NCI-H1417 treated with DMSO at 0.1 percent for 48 hours (cell line): ENCODE results near the gene AGBL4.
"Not testable (repeated sequence)": the region's sequence is repeated elsewhere in the genome, so short reads cannot be mapped to it uniquely, and the experiment has no call there.

Experiments used
- DNase-seq: peaks from one replicate; lab custom pipeline; 2025; lab: John Stamatoyannopoulos, UW

The AGBL4 gene

GRCh38 chr1:50023292-50024159 is at the start of gene AGBL4:
AGBL4 (minus strand) TSS chr1:50023954.
- no peak for DNase-seq

DNA sequence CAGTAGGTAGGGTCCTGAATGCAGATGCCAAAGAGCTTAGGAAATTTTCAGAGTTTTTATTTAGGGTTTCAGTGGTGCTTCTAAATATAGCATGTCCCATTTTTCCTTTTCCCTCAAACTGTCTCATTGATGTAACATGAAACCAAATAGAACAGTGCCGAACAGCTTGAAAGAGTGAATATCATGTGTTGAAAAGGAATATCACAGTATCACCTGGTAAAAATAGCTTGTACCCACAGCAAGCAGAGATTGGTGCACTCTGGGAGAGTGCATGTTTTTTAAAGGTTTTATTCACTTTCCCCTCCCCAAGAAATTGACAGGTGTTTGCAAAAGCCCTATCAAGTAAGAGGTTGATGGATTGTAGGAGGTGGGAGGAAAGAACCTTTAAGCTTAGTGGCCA is 43.1 kb upstream of the AGBL4 start:
- DNase-seq = no peak

- DNase-seq = no peak
Measured at GRCh38 chr1:50060279-50060678, 36.5 kb upstream of the AGBL4 start.

GRCh38 chr1:50048791-50049190 is 25.0 kb upstream of the AGBL4 start:
- DNase-seq = no peak

DNA sequence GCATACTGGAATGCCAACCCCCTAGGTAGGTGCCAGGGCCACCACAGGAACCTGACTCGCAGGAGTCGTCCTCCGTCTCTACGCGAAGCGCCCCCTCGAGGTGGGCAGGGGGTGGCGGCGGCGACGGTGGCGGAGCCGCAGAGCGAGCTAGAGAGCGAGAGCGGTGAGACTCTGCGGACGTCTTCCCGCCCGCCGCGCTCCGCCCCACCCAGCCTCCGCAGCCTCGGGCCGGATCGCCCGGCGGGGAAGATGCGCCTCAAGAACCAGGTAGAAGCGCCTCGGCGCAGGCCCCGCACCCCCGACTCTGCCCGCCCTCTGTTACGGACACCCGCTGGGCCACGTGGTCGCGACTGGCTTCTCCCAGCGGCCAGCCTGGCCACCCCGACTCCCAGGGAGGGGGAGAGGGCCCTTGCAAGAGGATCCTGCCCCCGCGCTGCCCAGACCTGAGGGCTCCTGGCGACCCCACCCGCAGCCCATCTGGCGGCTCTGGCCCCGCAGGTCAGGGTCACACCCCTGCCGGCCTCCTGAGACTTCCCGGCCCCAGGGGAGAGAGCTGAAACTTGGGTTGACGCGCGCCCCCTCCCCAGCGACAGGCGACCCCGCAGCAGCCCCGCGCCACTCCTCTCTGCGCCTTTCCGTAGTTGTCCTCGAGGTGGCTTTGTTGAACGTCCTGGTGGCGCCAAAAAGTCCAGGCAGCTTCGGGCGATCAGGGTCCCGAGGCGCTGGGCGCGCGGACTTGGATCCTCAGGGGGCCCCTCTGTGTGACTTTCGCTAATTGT is 24.4 kb upstream of the AGBL4 start:
- no peak for DNase-seq

DNA sequence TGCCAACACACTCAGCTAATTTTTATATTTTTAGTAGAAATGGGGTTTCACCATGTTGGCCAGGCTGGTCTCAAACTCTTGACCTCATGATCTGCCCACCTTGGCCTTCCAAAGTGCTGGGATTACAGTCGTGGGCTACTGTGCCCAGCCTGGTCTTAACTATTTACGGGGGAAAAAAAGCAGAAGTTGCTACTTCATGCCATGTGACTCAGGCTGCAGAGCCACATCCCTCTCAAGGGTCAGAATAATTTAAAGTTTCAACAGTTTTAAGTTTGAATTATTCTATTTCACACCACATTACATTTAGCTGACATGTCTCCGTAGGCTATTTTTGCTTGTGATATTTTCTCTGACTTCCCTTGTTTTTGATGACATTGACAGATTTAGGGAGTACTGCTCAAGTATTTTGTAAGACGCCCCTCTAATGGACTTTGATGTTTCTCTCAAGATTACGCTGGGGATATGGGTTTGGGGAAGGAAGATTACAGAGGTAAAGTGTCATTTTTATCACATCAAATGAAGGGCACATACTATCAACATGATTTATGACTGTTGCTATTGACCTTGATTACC is 14.6 kb upstream of the AGBL4 start:
- no peak for DNase-seq

DNA sequence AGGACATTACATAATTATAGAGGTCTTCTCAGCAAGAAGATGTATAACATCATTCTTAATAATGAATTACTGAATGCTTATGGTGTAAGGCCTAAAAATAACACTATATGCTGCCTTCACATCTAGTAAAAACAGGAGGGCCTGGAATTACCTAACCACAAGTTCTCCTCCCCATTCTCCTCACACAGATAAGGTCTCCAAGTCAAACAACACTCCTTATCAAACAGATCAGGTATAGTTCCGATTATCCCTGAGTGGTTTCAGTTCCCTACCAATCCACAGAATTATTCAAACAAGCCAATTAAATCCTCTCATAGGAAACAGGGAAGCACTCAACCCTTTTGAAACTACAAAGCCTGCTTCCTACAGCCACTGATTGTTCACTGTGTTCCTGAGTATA is 4.0 kb upstream of the AGBL4 start:
- no peak for DNase-seq

DNA sequence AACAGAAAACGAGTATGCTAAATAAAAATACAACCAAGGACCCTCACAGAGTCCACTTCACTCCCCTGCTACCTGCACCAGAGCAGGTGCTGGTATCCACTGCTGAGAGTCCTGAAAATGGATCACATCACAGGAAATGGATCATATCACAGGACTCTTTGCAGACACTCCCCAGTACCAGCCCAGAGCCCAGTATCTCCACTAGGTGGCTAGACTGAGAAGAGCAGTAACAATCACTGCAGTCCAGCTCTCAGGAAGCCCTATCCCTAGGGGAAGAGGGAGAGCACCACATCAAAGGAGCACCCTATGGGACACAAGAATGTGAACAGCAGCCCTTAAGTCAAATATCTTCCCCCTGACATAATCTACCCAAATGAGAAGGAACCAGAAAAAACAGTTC is 28.0 kb downstream of the AGBL4 start:
- DNase-seq = no peak

GRCh38 chr1:49971088-49971487 is 52.7 kb downstream of the AGBL4 start:
- DNase-seq = no peak

DNA sequence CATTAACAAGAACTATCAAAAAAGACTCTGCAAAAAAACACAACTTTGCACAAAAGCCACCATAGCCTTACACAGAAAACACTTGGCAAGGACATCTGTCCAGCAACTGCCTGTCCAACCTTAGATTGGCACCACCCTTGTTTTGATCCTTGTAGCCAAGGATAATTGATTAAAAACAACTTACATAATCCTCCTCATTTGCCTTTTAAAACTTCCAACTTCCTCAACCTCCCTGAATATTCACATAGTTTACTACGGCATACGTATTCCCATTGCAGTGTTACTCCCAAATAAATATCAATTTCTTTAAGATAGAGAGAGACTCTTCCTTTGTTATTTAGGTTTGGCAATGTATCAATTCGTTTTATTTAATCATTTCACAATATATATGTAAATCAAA is 72.4 kb downstream of the AGBL4 start:
- DNase-seq = no peak

DNA sequence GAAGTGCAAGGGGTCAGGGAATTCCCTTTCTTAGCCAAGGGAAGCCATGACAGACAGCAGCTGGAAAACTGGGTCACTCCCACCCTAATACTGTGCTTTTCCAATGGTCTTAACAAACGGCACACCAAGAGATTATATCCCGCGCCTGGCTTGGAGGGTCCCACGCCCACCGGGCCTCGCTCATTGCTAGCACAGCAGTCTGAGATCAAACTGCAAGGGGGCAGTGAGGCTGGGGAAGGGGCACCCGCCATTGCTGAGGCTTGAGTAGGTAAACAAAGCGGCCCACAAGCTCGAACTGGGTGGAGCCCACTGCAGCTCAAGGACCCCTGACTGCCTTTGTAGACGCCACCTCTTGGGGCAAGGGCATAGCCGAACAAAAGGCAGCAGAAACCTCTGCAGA is 108.5 kb downstream of the AGBL4 start:
- not testable (repeated sequence) for DNase-seq

- no peak for DNase-seq
Measured at GRCh38 chr1:49906365-49906764, 117.4 kb downstream of the AGBL4 start.

DNA sequence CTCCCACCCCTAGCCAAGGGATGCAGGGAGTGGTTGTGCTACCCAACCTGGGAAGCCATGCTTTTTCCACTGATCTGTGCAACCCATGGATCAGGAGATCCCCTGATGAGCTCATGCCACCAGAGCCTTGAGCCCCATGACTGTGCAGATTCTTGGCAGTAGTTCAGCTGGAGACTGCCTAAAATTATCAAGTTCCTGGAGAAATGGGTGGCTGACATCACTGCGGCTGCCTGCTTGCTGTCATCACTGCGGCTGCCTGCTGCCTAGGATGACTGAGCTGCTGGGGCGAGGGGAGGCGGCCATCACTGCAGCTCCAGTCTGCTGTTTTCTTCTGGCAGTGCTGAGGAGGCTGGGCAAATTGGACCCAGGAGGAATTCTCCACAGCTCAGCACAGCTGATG is 159.2 kb downstream of the AGBL4 start:
- DNase-seq = no peak

- DNase-seq = no peak
Measured at GRCh38 chr1:49854741-49855140, 169.0 kb downstream of the AGBL4 start.

- DNase-seq = no peak
Measured at GRCh38 chr1:49842596-49842995, 181.2 kb downstream of the AGBL4 start.

DNA sequence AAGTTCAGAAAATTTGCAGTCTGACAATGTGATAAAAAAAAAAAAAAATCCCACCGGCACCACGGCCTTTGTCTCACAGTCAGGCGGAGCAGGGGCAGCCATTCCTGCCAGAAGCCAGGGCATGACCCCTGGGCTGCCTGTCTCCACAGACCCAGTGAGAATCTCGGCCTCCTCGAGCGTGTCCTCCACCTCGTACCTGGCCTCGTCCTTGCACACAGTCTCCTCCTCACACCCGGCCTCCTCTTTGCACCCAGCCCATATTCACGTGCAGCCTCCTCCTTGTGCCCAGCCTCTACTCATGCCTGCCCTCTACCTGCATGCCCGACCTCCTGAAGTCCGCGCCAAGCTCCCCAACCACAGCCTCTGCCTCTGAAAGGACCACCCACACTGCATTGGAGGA is 182.0 kb downstream of the AGBL4 start:
- no peak for DNase-seq

DNA sequence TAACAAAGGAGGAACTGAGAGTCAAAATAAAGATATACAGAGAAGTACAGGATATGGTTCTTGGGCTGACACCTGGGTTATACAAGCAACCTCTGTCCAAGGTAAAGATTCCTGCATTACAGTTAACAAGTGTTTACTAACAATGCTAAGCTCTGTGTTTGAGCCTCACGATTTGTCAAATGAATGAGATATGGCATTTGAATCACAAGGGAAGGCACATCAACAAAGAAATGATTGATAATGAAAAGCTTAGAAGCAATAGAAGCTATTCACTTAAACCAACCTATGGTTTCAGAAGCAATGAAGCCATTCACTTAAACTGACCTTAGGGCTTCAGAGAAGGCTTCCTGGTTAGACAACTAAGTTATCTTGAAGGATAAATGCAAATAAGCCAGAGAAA is 199.5 kb downstream of the AGBL4 start:
- no peak for DNase-seq

DNA sequence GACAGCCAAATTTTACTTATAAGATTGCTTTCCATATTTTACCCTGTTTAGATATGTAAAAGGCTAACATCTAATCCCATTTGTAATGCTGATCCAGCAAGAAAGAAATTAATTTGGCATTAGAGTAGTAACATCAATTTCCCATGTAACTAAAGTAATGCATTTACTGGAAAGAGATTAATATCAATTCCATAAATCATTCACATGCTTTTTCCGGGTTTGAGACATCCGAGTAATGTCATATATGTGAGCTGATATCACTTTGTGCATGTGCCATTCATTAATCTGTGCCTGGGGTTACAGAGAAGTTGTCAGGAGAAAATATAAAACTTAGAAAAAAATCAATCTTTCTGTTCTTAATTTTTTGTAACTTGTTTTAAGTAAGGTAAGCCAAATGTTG is 206.1 kb downstream of the AGBL4 start:
- DNase-seq = no peak

DNA sequence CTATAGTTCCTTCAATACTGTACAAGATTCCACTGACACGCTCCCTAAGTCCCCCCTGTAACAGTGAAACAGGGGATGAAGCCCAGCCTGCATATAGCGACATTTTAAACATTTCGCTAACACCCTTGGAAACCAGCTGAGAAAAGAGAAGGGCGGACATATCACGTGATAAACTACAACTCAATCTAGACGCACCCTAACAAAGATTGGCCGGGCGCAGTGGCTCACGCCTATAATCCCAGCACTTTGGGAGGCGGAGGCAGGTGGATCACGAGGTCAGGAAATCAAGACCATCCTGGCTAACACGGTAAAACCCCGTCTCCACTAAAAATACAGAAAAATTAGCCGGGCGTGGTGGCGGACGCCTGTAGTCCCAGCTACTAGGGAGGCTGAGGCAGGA is 236.7 kb downstream of the AGBL4 start:
- not testable (repeated sequence) for DNase-seq

DNA sequence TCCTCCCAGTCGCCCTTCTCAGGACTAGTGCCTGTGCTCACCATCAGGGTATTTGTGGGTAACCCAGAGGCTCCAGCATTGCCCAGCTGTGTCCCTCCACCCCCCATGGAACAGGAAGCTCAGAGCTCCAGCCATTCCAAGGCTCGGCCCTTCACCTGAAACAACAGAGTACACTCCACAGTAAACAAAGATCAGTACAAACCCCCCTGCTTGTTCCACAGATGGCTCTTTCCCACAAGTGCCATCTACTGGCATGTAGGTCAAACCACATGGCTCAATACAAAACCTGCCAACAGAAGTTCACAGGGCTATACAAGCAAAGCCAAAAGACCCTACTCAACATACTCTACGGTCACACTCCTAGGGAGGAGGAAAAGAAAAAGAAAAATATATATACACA is 258.7 kb downstream of the AGBL4 start:
- DNase-seq = no peak

GRCh38 chr1:49738118-49738517 is 285.6 kb downstream of the AGBL4 start:
- DNase-seq = not testable (repeated sequence)

GRCh38 chr1:49728377-49728776 is 295.4 kb downstream of the AGBL4 start:
- DNase-seq = no peak

DNA sequence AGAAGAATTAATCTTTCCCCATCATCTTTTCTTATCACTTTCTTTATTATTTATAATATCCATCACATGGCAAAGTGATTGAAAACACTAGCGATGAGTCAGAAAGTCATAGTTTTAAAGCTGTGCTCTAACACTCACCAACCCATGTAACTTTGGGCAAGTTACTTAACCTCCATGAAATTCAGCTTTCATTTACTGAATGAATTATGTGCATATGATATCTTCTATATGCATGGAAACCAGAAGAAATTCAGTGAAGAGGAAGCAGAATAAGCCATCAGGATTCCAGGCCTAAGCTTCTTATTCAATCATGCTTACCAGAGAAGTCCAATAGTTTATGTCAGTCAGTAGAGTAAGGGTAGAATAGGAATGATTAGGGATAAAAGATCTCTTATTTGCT is 300.1 kb downstream of the AGBL4 start:
- no peak for DNase-seq
